K562 (cell line): ENCODE measurements around the gene ANGEL2.

Source experiments
- HNRNPK ChIP-seq: fragments of 200-400 bp; formaldehyde crosslinking; IDR thresholded peaks from one replicate; pipeline ENCODE4 v1.6.1; 2018; ENCODE audit warnings: mild to moderate bottlenecking, low read depth, low read length; ENCODE audit not compliant: poor library complexity, severe bottlenecking
- RFX5 ChIP-seq: IDR thresholded peaks from 2 replicates; pipeline ENCODE4 v1.6.1; 2011; ENCODE audit warnings: low read depth, mild to moderate bottlenecking, improper control_type of control experiment, low read length

DNA sequence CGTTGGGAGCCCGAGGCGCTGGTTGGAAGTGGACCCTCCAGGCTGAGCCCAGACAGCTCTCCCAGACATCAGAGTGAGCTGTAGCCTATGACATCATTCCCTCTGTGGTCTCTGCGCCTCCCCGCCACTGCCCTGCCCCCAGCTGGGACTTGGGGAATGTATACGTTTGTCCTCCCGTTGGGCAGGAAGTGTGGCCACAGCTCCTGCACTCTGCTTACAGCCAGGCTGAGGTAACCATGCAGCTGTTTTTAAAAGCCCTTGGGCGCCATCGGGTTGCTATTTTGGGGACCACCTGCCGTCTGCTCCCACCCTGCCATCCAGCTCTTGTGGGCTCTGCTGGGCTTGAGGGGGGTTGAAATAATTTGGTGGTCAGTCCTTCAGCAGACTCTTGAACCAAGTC is 57.5 kb downstream of the ANGEL2 start:
- TF ChIP-seq RFX5 (no peak), HNRNPK (no peak)
